ENCODE results near the gene GORASP1.
"Not testable (repeated sequence)": the region's sequence is repeated elsewhere in the genome, so short reads cannot be mapped to it uniquely, and the experiment has no call there.

Gene GORASP1

GRCh38 chr3:39079530-39079929, 27.9 kb downstream of the GORASP1 start:
- Histone ChIP-seq H3K27me3 (ENCODE audit: control insufficient read depth in 1 of 2, insufficient read depth in 2 of 2, low read length in 2 of 2) (no peaks in the 10 kb centered on the region), H3K4me3 (ENCODE audit: low read depth in 1 of 2, low read length in 2 of 2) (no peak overlapping the region), H3K36me3 (ENCODE audit: insufficient read depth, low read length) (peaks cover 55% of the 10 kb centered on the region), H3K27ac (ENCODE audit: low read depth, low read length) (no peak overlapping the region), H3K9me3 (ENCODE audit: low read length) (no peaks in the 10 kb centered on the region), H3K4me1 (ENCODE audit: insufficient read depth, low read length) (no peaks in the 10 kb centered on the region), H3K9ac (ENCODE audit: low read length) (no peak overlapping the region)

GRCh38 chr3:39075910-39076309, 31.5 kb downstream of the GORASP1 start:
- H3K9me3 ChIP-seq (ENCODE audit: low read length) = no peaks in the 10 kb centered on the region
- no peak overlapping the region for H3K9ac ChIP-seq (ENCODE audit: low read length)
- no peak overlapping the region for H3K4me3 ChIP-seq (ENCODE audit: low read depth in 1 of 2, low read length in 2 of 2)
- no peak overlapping the region for H3K27ac ChIP-seq (ENCODE audit: low read depth, low read length)
- H3K36me3 ChIP-seq (ENCODE audit: insufficient read depth, low read length) = peaks cover 61% of the 10 kb centered on the region
- H3K4me1 ChIP-seq (ENCODE audit: insufficient read depth, low read length) = no peaks in the 10 kb centered on the region
- no peaks in the 10 kb centered on the region for H3K27me3 ChIP-seq (ENCODE audit: control insufficient read depth in 1 of 2, insufficient read depth in 2 of 2, low read length in 2 of 2)

DNA sequence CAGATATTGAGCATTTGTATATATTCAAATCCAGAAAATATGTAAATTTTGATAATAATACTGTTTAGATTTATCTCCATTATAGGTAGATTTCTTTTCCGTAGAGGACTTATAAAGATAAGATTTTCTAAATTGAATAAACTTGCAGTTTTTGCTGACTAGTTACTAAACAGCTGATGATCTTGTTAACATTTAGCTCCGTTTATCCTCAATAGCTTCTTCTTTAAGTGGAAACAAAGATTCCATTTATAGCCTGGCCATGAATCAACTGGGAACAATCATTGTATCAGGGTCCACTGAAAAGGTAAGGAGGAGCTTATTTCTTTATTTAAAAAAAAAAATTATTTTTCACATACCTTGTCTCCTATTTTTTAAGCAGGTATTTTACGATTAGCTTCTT, 38.9 kb downstream of the GORASP1 start:
- H3K9me3 ChIP-seq (ENCODE audit: low read length) = no peaks in the 10 kb centered on the region
- H3K4me1 ChIP-seq (ENCODE audit: insufficient read depth, low read length) = no peaks in the 10 kb centered on the region
- H3K27me3 ChIP-seq (ENCODE audit: control insufficient read depth in 1 of 2, insufficient read depth in 2 of 2, low read length in 2 of 2) = no peaks in the 10 kb centered on the region
- H3K27ac ChIP-seq (ENCODE audit: low read depth, low read length) = no peak overlapping the region
- H3K36me3 ChIP-seq (ENCODE audit: insufficient read depth, low read length) = peaks cover 29% of the 10 kb centered on the region
- H3K4me3 ChIP-seq (ENCODE audit: low read depth in 1 of 2, low read length in 2 of 2) = no peak overlapping the region
- no peak overlapping the region for H3K9ac ChIP-seq (ENCODE audit: low read length)

DNA sequence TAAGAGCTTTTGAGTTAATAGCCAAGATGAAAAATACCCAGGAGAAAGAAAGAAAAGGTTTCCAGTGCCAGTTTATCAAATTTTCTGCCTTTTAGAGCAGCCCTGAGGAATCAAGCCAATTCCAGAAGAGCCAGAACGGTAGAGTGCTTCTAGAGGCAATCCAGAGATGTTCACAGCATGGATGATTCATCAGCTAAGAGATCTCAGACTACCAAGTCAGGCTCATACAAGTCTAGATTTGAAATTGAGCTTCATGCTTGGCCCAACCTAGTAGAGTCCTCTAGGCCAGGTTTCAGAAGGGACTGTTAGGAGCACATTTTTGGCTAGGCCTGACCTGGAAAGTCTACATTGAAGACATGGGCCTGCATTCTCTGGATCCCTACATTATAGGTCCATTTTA, 40.1 kb downstream of the GORASP1 start:
- no peak overlapping the region for H3K9ac ChIP-seq (ENCODE audit: low read length)
- no peaks in the 10 kb centered on the region for H3K9me3 ChIP-seq (ENCODE audit: low read length)
- H3K27ac ChIP-seq (ENCODE audit: low read depth, low read length) = no peak overlapping the region
- H3K27me3 ChIP-seq (ENCODE audit: control insufficient read depth in 1 of 2, insufficient read depth in 2 of 2, low read length in 2 of 2) = no peaks in the 10 kb centered on the region
- H3K4me1 ChIP-seq (ENCODE audit: insufficient read depth, low read length) = no peaks in the 10 kb centered on the region
- H3K36me3 ChIP-seq (ENCODE audit: insufficient read depth, low read length) = peaks cover 24% of the 10 kb centered on the region
- H3K4me3 ChIP-seq (ENCODE audit: low read depth in 1 of 2, low read length in 2 of 2) = no peak overlapping the region

DNA sequence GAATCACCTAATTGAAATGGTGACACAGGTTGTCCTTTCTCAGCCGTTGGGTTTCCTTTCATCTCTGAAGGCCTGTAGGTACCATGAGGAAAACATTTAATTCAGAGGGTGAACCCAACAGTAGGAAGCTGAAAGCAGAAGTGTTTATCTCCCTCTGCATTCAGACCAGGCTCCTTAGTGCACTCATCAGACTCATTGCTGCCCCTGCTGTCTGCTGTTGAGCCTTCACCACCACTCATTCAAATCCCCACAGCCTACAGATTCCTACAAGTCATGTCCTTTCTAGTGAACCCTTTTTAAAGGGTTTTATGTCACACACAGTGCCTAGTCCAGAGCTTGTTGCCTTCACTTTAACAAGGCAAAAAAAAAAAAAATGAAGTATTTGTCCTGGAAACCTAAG, 42.2 kb downstream of the GORASP1 start:
- Histone ChIP-seq H3K27ac (ENCODE audit: low read depth, low read length) (no peak overlapping the region), H3K27me3 (ENCODE audit: control insufficient read depth in 1 of 2, insufficient read depth in 2 of 2, low read length in 2 of 2) (no peaks in the 10 kb centered on the region), H3K36me3 (ENCODE audit: insufficient read depth, low read length) (peaks cover 18% of the 10 kb centered on the region), H3K9me3 (ENCODE audit: low read length) (no peaks in the 10 kb centered on the region), H3K4me1 (ENCODE audit: insufficient read depth, low read length) (no peaks in the 10 kb centered on the region), H3K9ac (ENCODE audit: low read length) (no peak overlapping the region), H3K4me3 (ENCODE audit: low read depth in 1 of 2, low read length in 2 of 2) (no peak overlapping the region)

DNA sequence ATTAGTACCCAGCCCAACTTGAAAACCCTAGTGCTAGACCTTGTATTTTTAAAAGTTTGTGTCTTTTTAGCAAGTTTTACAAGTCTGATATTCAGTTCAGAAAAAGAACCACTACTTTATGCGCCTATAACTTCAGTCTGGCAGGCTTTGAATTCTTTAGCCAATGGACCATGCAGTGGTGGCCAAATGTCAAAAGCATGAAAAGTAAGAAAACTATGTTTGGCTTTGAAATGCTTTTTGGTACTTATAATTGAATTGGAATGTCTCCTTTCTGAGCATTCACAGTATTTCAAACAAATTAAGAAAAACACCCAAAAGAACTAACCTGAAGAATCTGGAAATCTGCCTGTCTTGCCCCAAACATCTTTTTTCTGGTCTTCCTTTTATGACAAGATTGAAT, 42.8 kb downstream of the GORASP1 start:
- Histone ChIP-seq H3K9ac (ENCODE audit: low read length) (no peak overlapping the region), H3K27me3 (ENCODE audit: control insufficient read depth in 1 of 2, insufficient read depth in 2 of 2, low read length in 2 of 2) (no peaks in the 10 kb centered on the region), H3K4me3 (ENCODE audit: low read depth in 1 of 2, low read length in 2 of 2) (no peak overlapping the region), H3K4me1 (ENCODE audit: insufficient read depth, low read length) (no peaks in the 10 kb centered on the region), H3K27ac (ENCODE audit: low read depth, low read length) (no peak overlapping the region), H3K36me3 (ENCODE audit: insufficient read depth, low read length) (peaks cover 14% of the 10 kb centered on the region), H3K9me3 (ENCODE audit: low read length) (no peaks in the 10 kb centered on the region)

DNA sequence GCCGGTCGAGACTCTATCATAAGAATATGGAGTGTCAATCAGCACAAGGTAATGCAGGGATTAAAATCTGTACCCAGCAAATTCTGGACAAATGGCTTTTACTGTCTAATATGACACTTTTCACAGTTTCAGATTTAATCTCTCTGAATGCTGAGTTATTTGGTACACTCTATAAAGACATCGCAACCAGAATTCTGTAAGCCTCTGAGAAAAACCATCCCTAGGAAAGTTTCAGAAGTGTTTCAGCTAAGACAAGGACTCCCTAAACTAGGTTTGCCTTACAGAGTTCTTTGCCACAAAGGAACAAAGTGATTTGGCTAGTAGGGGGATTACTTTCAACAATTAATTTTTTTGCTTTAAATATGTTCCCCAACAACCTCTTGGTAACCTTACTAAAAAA, 44.3 kb downstream of the GORASP1 start:
- Histone ChIP-seq H3K4me3 (ENCODE audit: low read depth in 1 of 2, low read length in 2 of 2) (no peak overlapping the region), H3K27me3 (ENCODE audit: control insufficient read depth in 1 of 2, insufficient read depth in 2 of 2, low read length in 2 of 2) (no peaks in the 10 kb centered on the region), H3K4me1 (ENCODE audit: insufficient read depth, low read length) (peaks cover 2% of the 10 kb centered on the region), H3K9ac (ENCODE audit: low read length) (no peak overlapping the region), H3K9me3 (ENCODE audit: low read length) (no peaks in the 10 kb centered on the region), H3K36me3 (ENCODE audit: insufficient read depth, low read length) (peaks cover 14% of the 10 kb centered on the region), H3K27ac (ENCODE audit: low read depth, low read length) (no peak overlapping the region)

GRCh38 chr3:39062180-39062579, 45.2 kb downstream of the GORASP1 start:
- Histone ChIP-seq H3K27me3 (ENCODE audit: control insufficient read depth in 1 of 2, insufficient read depth in 2 of 2, low read length in 2 of 2) (no peaks in the 10 kb centered on the region), H3K9ac (ENCODE audit: low read length) (no peak overlapping the region), H3K36me3 (ENCODE audit: insufficient read depth, low read length) (peaks cover 9% of the 10 kb centered on the region), H3K4me3 (ENCODE audit: low read depth in 1 of 2, low read length in 2 of 2) (no peak overlapping the region), H3K27ac (ENCODE audit: low read depth, low read length) (no peak overlapping the region), H3K9me3 (ENCODE audit: low read length) (no peaks in the 10 kb centered on the region), H3K4me1 (ENCODE audit: insufficient read depth, low read length) (peaks cover 4% of the 10 kb centered on the region)

DNA sequence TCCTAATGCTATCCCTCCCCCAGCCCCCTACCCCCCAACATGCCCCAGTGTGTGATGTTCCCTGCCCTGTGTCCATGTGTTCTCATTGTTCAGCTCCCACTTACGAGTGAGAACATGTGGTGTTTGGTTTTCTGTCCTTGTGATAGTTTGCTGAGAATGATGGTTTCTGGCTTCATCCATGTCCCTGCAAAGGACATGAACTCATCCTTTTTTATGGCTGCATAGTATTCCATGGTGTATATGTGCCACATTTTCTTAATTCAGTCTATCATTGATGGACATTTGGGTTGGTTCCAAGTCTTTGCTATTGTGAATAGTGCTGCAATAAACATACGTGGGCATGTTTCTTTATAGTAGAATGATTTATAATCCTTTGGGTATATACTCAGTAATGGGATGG, 46.2 kb downstream of the GORASP1 start:
- not testable (repeated sequence) for H3K27me3 ChIP-seq (ENCODE audit: control insufficient read depth in 1 of 2, insufficient read depth in 2 of 2, low read length in 2 of 2); H3K4me1 ChIP-seq (ENCODE audit: insufficient read depth, low read length); H3K4me3 ChIP-seq (ENCODE audit: low read depth in 1 of 2, low read length in 2 of 2); H3K9ac ChIP-seq (ENCODE audit: low read length); H3K36me3 ChIP-seq (ENCODE audit: insufficient read depth, low read length); H3K9me3 ChIP-seq (ENCODE audit: low read length); H3K27ac ChIP-seq (ENCODE audit: low read depth, low read length)

GRCh38 chr3:39056151-39056550, 51.3 kb downstream of the GORASP1 start:
- Histone ChIP-seq H3K27me3 (ENCODE audit: control insufficient read depth in 1 of 2, insufficient read depth in 2 of 2, low read length in 2 of 2) (no peaks in the 10 kb centered on the region), H3K4me3 (ENCODE audit: low read depth in 1 of 2, low read length in 2 of 2) (no peak overlapping the region), H3K9me3 (ENCODE audit: low read length) (no peaks in the 10 kb centered on the region), H3K4me1 (ENCODE audit: insufficient read depth, low read length) (peaks cover 10% of the 10 kb centered on the region), H3K27ac (ENCODE audit: low read depth, low read length) (no peak overlapping the region), H3K9ac (ENCODE audit: low read length) (no peak overlapping the region), H3K36me3 (ENCODE audit: insufficient read depth, low read length) (no peaks in the 10 kb centered on the region)

DNA sequence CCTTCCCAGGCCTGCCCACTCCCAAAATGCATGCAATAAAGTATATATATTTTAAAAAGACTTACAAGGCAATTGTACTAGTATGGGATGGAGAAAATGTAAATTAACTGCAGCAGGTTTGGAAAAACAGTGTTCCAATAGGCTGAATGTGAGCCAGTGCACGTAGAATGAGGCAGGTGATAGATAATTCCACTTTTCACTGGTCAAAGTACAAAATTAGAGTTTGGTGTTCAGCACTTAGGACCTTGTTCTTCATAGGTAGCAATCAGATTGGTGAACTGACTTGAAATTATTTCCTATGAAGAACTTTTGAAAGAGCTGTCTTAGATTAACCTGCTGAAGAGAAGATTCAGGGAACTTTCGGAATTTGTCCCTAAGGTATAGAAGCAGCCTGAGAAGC, 53.7 kb downstream of the GORASP1 start:
- H3K27ac ChIP-seq (ENCODE audit: low read depth, low read length) = no peak overlapping the region
- H3K4me3 ChIP-seq (ENCODE audit: low read depth in 1 of 2, low read length in 2 of 2) = no peak overlapping the region
- no peaks in the 10 kb centered on the region for H3K9me3 ChIP-seq (ENCODE audit: low read length)
- H3K27me3 ChIP-seq (ENCODE audit: control insufficient read depth in 1 of 2, insufficient read depth in 2 of 2, low read length in 2 of 2) = no peaks in the 10 kb centered on the region
- no peaks in the 10 kb centered on the region for H3K36me3 ChIP-seq (ENCODE audit: insufficient read depth, low read length)
- H3K9ac ChIP-seq (ENCODE audit: low read length) = no peak overlapping the region
- peaks cover 10% of the 10 kb centered on the region for H3K4me1 ChIP-seq (ENCODE audit: insufficient read depth, low read length)

DNA sequence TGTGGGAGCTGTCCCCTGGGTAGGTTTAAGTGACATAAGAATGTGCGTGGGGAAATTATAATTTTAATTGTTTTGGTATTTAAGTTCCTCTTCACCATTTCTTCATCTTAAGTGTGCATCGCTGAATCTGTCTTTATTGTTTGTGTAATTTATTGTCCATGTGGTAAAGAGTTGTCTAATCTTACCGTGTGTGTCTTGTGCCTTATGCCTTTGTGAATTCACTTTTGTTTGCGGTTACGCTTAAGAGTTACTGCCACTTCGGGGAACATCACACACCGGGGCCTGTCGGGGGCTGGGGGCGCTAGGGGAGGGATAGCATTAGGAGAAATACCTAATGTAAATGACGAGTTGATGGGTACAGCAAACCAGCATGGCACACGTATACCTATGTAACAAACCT, 54.8 kb downstream of the GORASP1 start:
- Histone ChIP-seq H3K4me1 (ENCODE audit: insufficient read depth, low read length) (peaks cover 6% of the 10 kb centered on the region), H3K4me3 (ENCODE audit: low read depth in 1 of 2, low read length in 2 of 2) (peak overlapping the region; percentile 78 to 96), H3K9me3 (ENCODE audit: low read length) (no peaks in the 10 kb centered on the region), H3K27ac (ENCODE audit: low read depth, low read length) (peak overlapping the region; percentile 92), H3K36me3 (ENCODE audit: insufficient read depth, low read length) (no peaks in the 10 kb centered on the region), H3K9ac (ENCODE audit: low read length) (peak overlapping the region; percentile 75), H3K27me3 (ENCODE audit: control insufficient read depth in 1 of 2, insufficient read depth in 2 of 2, low read length in 2 of 2) (no peaks in the 10 kb centered on the region)

All from muscle layer of colon (tissue), 2 donors.